NCI-H526 (cell line): ENCODE results near the gene LGALS3BP.
A peak's percentile ranks its signal among the peaks of the same experiment; 100 is the strongest.

Experiments
- DNase-seq, 2 experiments: peaks; one replicate each; lab custom pipeline; 2025; lab: John Stamatoyannopoulos, UW

The LGALS3BP gene

GRCh38 chr17:79014158-79014758 is 34.5 kb upstream of the LGALS3BP start:
- DNase-seq, result no peak

DNA sequence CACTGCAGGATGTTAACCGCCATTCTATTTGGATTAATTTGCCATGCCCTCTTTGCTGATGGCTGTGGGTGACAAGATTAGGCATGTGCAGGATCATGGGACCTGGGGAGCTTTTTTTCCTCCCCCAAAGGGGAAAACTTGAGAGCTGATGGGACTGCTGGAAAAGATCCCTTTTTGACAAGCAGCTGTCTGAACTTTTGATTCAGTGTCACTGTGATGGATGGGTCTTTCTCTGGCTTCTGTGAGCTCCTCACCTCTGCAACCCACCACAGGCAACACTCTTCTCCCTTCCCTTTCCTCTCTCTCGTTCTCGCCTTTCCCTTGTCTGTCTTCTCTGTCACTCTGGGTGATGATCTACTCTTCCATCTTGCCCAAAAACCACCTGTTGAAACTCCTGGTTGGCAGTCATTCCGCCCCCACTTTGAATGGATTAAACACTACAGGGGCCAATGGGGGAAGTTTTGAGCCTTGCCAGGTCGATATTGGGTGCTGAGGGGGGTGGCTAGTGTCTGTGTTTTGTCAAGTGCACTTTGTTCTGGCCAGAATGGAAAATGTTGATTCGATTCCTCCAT is 32.9 kb upstream of the LGALS3BP start:
- no peak for DNase-seq

GRCh38 chr17:79011451-79012147 is 31.9 kb upstream of the LGALS3BP start:
- DNase-seq, result no peak

DNA sequence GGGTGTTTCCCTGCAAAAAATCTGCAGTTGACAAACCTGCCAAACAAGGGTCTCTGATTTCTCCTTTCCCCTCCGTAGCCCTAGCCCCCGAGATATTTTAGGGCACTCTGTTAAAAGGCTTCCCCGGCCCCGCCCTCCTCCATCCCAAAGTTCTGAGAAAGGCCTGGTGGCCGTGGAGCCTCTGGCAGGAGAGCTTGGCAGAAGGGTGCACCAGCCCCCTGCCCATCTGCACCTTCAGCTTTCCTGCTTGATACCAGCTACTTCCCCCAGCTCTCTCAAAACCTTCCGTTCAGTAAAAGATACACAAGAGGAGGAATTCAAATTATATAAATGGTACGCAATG is 30.6 kb upstream of the LGALS3BP start:
- DNase-seq, result no peak

GRCh38 chr17:79009397-79010303 is 29.9 kb upstream of the LGALS3BP start, which contains the start of gene CANT1:
TSS of gene CANT1 (minus strand) at chr17:79009764. CDS start at chr17:78997622, 12,142 bp downstream.
- DNase-seq, result peak; percentile 20 to 76

GRCh38 chr17:79008666-79009387 is 29.1 kb upstream of the LGALS3BP start:
- DNase-seq, result no peak

- no peak for DNase-seq
Measured at GRCh38 chr17:79007504-79008381, 28.0 kb upstream of the LGALS3BP start.

DNA sequence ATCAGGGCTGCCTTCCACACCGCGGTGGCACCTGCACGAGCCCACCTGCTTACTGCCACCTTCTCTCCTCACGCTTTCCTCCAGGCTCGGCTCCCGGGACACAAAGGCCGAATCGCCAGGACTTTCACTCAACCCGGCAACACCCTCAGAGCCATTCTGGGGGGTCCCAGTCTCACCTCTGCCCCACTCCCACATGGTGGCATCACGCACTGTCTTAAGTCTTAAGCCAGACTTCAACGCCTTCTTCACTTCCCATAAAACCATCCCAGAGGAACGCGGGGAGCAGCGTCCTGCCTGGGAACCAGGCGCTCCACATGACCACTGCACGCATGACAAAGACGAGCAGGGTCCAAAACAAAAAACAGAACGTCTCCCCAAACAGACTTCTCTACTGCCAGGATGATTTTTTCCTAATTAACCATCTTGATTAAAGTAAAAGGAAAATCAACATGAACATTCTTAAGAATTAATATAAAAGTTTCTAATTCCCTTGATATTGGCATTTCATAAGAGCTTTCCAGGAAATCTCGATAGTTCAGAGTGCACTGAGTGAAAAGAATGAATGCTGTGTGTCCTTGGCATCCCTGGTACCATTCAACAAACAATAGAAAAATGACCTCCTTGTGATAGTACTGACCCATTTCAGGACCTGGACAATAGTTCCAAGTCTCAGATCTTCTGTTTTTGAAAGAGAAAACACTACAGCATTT is 27.2 kb upstream of the LGALS3BP start:
- DNase-seq, result no peak

GRCh38 chr17:79006046-79006445 is 26.3 kb upstream of the LGALS3BP start:
- no peak for DNase-seq

GRCh38 chr17:79005063-79005861 is 25.5 kb upstream of the LGALS3BP start:
- DNase-seq, result peak; percentile 59 to 65

GRCh38 chr17:79003661-79004411 is 24.1 kb upstream of the LGALS3BP start:
- no peak for DNase-seq

DNA sequence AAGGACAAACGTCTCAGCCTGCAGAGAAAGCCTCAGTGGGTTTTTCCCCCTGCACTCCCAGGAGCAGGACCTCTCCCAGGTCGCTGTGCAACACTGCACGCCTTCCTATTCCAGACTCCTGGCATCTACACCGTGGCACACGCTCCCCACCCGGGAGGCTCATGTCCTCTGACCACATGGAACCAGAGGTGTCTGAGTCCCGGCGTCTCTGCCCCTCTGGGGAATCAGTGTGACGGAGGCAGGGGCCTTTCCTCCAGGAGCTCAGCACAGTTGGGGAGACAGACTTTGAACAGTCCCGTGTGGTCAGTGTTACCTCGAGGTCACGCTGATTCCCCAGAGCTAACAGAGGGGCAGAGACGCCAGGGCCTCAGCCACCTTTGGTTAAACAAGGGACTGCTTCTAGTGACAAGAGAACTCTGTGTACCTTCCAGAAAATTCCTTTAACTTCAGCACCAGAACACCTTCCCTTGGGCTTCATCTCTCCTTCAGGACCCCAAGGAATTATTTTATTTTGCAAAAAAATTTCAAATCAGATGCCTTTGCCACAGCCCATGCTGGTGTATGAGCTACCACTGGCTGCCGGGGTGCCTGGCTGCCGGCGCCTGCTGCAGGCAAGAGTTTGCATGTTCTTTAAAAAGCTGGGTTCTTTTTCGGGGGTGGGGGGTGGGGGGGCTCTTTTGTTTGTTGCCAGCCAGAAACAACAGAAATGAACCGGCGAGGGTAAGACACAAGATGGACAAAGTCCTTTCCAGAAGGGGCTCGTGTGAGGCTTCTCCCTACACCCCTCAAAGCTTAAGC is 23.3 kb upstream of the LGALS3BP start:
- DNase-seq, result no peak

DNA sequence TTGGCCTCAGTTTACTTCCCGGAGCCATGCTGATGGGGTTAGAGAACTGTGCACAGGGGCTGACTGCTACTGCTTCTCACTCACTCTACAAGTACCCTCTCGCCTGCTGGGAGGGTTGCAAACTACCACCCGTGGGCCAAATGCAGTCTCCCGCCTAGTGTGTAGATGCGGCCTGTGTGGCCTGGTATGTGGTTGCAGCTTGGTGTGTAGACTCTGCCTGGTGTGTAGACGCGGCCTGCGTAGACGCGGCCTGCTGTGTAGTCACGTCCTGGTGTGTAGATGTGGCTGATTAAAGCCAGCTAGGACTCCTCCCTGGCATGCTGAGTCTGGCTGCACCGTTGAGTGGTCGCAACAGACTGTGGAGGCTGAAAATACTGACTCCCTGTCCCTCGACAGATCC is 22.6 kb upstream of the LGALS3BP start:
- DNase-seq, result no peak

DNA sequence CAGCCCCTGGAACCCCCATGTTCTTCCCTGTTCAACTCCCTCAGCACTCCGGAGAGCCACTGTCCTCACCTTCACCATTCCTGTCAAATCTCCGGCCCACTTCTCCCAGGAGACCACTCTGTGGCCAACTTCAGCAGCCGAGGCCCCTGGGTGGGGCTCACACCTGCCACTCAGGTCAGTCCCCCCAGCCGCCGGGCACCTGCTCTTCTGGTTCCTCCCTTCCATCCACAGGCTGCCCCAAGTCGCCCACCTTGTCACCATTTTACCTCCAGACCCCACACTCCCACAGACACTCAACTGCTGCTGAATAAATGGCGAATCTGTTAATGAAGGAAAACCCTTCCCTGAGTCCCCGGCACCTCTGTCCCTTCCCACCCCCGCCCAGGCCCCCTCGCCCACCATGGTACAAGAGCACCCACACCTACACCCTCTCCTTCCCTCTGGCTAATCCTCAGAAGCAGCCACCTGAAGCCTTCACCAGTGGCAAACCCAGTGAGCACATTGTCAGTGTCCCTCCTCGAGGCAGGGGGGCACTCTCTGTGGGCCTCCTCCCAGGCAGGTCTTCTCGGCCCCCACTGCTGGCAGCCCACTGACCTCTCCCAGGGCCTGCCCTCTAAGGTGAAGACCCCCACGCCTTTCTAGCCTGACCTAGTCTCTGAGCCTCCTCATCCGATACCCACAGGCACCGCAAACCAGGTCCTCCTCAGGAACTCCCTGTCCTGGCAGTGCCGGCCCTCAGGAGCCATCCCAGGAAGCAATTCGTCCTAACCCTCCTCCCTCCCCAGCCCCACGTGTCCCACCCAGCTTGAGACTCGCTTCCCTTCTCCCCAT is 21.7 kb upstream of the LGALS3BP start:
- no peak for DNase-seq

DNA sequence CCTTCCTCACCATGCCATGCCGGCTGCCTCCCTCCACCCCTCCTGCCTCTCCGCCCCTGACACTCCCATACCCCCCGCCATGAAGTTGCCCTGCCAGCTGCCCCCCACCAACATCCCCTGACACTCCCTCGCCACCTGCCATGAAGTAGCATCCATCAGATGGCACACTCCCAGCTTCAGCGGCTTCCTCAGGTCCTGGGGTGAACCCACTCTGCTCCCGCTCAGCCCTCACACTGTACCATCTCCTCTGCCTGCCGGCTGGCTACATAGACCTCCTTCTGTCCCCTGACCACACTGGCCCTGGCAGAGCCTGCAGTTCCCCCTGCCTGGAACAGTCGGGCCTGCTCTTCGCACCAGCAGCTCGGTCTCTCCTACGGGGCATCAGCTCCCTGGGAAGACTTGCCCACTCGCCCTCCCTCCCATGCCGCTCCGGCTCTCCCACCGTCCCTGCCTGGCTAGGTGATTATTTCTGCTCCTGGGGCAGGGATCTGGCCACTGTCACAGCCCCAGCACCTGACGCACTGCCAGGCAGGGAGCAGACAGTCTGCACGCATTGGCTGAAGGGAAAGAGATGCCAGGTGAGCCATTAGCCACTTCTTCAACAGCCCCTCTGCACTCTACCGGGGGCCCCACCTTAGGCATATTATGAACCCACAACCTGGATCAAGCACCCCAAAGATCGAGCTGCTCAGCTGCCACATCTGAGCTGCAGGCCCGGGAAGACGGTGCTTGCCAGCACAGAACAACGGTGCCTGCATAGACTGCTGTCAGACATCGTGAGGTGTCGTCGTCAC is 20.9 kb upstream of the LGALS3BP start:
- DNase-seq, result no peak

- DNase-seq, result no peak
Measured at GRCh38 chr17:78999947-79000395, 20.2 kb upstream of the LGALS3BP start.
